SHP77 treated with DMSO at 0.1 percent for 48 hours (cell line): ENCODE measurements around the gene PMAIP1.
"Not testable (repeated sequence)": the region's sequence is repeated elsewhere in the genome, so short reads cannot be mapped to it uniquely, and the experiment has no call there.

Source experiments
- DNase-seq: peaks from one replicate; lab custom pipeline; 2025; lab: John Stamatoyannopoulos, UW

The PMAIP1 gene

GRCh38 chr18:59884351-59884750 lies 15.4 kb upstream of the PMAIP1 start:
- DNase-seq = no peak

DNA sequence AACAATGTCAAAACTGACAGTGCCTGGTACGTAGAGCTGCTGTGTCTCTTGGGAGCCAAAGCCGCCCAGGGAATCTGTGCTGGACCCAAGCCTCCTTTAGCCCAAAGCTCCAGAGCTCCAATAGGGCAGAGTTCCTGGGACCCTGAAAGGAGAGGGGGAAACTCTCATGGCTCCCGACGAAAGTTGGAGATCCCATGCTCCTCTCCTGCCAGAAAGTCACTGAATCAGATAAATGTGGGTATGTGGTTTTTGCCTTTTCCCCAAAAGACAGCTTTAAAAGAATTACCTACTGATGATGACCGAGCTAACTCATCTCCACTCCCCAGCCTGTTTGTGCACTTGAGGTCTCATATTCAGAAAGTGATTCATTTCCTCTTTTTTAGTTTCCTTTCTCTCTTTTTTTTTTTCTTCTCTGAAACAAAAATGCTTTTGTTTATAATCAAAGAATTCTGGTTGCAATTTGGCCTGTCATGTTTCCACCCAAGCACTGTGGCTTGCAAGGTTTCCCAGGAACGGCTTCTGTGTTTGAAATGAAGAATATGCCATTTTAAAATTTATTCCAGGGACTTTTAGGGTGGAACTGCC lies 14.1 kb upstream of the PMAIP1 start:
- no peak for DNase-seq

DNA sequence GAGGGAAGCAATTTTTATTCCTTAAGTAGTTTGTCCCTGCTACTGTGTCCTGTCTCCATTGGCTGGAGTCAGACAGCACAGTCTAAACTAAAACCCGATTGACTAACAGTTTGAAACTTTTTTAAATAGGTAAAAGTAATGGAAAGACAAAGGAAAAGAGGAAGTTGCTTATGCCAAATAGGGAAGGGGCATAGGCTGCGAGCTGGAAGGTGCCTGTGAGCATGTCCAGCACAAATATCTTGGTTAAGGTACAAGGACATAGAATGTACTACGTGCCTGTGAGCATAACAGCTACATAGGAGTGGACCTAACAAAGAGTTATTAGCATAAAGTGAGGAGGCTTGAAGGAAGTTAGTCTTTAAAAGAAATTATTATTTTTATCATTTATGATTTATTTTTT lies 13.4 kb upstream of the PMAIP1 start:
- DNase-seq = not testable (repeated sequence)

DNA sequence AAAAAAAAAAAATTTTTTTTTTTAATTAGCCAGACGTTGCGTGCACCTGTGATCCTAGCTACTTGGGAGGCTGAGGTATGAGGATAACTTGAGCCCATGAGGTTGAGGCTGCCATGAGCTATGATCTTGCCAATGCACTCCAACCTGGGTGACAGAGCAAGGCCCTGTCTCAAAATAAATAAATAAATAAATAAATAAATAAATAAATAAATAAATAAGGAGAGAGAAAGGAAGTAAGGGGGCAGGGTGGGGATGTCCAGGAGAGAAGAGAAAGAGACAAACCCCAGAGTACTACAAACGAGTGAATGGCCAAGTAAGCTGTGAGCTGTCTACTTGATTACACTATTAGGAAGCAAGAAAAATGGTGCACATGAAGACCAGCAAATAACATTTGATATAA lies 7.7 kb upstream of the PMAIP1 start:
- DNase-seq = no peak

DNA sequence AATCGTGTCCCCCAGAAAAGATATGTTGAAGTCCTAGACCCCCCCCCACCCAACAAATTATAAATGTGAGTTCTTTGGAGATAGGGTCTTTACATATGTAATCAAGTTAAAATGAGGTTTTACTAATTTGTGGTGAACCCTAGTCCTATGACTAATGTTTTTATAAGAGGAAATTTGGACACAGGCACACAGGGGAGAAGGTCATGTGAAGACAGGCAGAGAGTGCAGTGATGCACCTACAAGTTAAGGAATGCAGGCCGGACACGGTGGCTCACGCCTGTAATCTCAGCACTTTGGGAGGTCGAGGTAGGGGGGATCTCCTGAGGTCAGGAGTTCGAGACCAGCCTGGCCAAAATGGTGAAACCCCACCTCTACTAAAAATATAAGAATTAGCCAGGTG lies 5.8 kb upstream of the PMAIP1 start:
- no peak for DNase-seq

- no peak for DNase-seq
Observed at GRCh38 chr18:59897321-59897954, 2.4 kb upstream of the PMAIP1 start.

GRCh38 chr18:59898093-59898492 lies 1.7 kb upstream of the PMAIP1 start:
- no peak for DNase-seq

DNA sequence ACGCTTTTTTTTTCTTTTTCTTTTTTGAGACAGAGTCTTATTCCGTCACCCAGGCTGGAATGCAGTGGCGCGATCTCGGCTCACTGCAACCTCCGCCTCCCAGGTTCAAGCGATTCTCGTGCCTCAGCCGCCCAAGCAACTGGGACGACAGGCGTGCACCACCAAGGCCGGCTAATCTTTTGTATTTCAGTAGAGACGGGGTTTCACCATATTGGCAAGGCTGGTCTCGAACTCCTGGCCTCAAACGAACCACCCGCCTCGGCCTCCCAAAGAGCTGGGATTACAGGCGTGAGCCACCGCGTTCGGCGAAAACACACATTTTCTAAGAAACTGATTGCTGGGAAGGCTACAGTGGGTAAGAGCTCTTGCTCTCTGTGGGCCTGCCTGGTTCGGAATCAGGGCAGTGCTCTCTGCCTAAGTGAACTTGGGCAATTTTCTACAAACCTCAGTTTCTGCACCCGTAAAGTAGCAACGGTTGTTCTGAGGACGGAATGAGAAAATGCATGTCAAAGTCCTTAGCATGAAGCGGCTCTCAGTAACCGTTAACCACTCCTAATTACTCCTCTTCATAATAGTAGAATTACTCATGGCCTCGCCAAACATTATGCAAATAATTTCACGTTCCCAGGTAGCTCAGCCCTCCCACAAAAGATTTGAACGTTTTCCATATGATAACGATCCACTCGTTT lies 1.0 kb upstream of the PMAIP1 start:
- no peak for DNase-seq

GRCh38 chr18:59900222-59901128 lies 679 bp downstream of the PMAIP1 start:
- DNase-seq = no peak

GRCh38 chr18:59902131-59902992 lies 2.6 kb downstream of the PMAIP1 start:
- no peak for DNase-seq

DNA sequence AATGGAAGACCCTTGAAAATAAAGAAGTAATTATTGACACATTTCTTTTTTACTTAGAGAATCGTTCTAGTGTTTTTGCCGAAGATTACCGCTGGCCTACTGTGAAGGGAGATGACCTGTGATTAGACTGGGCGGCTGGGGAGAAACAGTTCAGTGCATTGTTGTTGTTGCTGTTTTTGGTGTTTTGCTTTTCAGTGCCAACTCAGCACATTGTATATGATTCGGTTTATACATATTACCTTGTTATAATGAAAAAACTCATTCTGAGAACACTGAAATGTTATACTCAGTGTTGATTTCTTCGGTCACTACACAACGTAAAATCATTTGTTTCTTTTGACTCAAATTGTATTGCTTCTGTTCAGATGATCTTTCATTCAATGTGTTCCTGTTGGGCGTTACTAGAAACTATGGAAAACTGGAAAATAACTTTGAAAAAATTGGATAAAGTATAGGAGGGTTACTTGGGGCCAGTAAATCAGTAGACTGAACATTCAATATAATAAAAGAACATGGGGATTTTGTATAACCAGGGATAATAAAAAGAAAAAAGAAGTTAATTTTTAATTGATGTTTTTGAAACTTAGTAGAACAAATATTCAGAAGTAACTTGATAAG lies 3.3 kb downstream of the PMAIP1 start:
- DNase-seq = no peak

DNA sequence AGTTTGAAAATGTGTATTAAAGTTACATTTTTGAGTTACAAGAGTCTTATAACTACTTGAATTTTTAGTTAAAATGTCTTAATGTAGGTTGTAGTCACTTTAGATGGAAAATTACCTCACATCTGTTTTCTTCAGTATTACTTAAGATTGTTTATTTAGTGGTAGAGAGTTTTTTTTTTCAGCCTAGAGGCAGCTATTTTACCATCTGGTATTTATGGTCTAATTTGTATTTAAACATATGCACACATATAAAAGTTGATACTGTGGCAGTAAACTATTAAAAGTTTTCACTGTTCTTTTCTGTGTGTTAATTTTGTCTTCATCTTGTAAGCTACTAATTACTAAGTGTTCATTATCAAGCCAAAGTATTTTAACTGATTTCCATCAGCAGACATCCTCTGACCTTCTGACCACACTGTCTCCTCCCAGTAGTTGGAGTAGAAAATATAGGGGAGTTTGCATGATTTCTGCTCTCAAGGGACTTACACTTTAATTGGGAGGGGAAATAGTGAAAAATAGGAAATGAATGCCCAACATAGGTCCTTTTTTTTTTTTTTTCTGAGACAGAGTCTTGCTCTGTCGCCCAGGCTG lies 4.3 kb downstream of the PMAIP1 start:
- no peak for DNase-seq

- no peak for DNase-seq
Observed at GRCh38 chr18:59905686-59906091, 5.9 kb downstream of the PMAIP1 start.

- DNase-seq = no peak
Observed at GRCh38 chr18:59906203-59906602, 6.4 kb downstream of the PMAIP1 start.

DNA sequence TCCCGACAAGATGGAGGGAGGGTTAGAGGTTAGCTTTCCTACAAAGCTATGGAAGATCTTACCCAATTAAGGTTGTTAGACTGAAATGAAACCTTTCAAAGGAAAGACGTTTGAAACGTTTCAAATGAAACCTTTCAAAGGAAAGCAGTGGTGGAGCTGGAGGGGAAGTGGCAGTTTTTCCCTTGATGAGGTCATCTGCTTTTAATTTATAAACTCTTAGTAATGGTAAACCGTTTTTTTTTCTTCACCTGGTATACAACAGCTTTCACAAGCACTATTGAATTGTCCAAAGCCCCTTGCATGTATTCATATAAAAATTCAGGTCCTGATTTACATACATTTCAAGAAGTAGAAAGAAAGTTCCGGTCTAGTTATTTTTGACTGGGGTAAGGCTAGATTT lies 7.4 kb downstream of the PMAIP1 start:
- DNase-seq = no peak

DNA sequence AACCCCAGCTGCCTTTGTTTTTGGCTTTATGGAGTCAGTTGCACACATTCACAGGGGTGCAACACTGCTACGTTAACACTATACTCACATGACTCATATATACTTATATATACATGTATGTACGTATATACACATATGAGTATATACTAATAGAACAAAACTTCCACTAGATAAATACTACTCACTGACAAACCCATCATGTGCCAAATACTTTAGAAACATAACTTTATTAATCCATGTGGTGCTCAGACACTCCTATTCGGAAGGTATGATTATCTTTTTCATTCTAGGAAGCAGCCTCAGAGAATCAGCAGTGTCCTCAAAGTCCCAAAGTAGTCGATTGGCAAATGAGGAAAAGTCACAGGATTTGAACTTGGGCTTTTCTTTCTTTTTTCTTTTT lies 7.9 kb downstream of the PMAIP1 start:
- no peak for DNase-seq

GRCh38 chr18:59908799-59909198 lies 9.0 kb downstream of the PMAIP1 start:
- no peak for DNase-seq

GRCh38 chr18:59909289-59910036 lies 9.7 kb downstream of the PMAIP1 start:
- DNase-seq = no peak

DNA sequence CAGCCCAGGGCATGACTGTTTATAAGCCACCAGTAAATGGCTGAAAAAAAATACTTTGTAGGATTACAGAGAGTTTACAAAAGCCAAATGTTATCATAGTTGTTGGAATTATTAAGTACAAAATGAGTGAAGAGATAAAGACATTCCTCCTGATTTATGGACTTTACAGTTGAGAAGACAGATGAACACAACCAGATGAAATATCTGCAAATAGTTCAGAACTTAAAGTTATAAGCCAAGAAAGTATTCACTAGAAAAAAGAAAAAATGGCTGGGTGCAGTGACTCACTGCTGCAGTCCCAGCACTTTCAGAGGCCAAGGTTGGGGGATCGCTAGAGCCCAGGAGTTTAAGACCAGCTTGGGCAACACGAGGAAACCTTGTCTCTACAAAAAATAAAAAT lies 11.2 kb downstream of the PMAIP1 start:
- DNase-seq = no peak

DNA sequence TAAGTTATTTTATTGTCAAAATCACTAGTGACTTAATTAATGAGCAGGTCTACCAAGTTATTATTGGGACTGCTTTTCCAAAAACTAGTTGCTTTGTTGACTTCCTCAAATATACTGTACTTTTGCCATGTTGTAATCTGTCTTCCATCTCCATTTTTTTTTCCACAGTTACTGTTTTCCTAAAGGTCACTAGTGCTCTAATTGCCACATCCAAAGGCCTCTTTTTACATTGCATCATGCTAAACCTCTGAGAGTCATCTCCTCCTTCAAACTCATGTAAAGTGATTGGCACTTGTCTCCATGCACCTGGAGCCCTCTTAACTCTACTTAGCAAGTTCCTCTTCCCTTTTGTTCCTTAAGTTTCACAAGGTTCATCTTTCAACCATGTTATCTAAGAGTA lies 11.8 kb downstream of the PMAIP1 start:
- DNase-seq = no peak
